HG03521 (cell line): ENCODE results near the gene RNF224.

ENCODE experiments used
- ATAC-seq: cut with Tn5 transposase; IDR thresholded peaks from one replicate; pipeline ENCODE4 v1.9.1; 2021; ENCODE audit warnings: mild to moderate bottlenecking, moderate library complexity; ENCODE audit not compliant: unreplicated experiment

RNF224 gene

GRCh38 chr9:137225699-137226331 lies 1.5 kb upstream of the RNF224 start:
- no peak for ATAC-seq

- ATAC-seq, result no peak
Measured at GRCh38 chr9:137226338-137227053, 806 bp upstream of the RNF224 start.

- ATAC-seq, result no peak
Measured at GRCh38 chr9:137227853-137228505, 677 bp downstream of the RNF224 start.

- ATAC-seq, result no peak
Measured at GRCh38 chr9:137228506-137228967, 1.2 kb downstream of the RNF224 start.

- ATAC-seq, result no peak
Measured at GRCh38 chr9:137228968-137229896, 1.9 kb downstream of the RNF224 start.

GRCh38 chr9:137229903-137230704 lies 2.8 kb downstream of the RNF224 start:
- no peak for ATAC-seq

- no peak for ATAC-seq
Measured at GRCh38 chr9:137230705-137231371, 3.5 kb downstream of the RNF224 start, which contains the start of gene SLC34A3. Gene SLC34A3 (plus strand): TSS chr9:137230901. CDS start chr9:137231703, 802 bp downstream.

GRCh38 chr9:137231372-137232039 lies 4.2 kb downstream of the RNF224 start:
- no peak for ATAC-seq

GRCh38 chr9:137232101-137232500 lies 4.8 kb downstream of the RNF224 start:
- ATAC-seq, result no peak

GRCh38 chr9:137232510-137232909 lies 5.2 kb downstream of the RNF224 start:
- no peak for ATAC-seq

GRCh38 chr9:137233143-137233980 lies 6.1 kb downstream of the RNF224 start:
- no peak for ATAC-seq

- no peak for ATAC-seq
Measured at GRCh38 chr9:137234055-137234697, 6.9 kb downstream of the RNF224 start.

GRCh38 chr9:137234758-137235423 lies 7.6 kb downstream of the RNF224 start:
- ATAC-seq, result no peak

- no peak for ATAC-seq
Measured at GRCh38 chr9:137235424-137236237, 8.3 kb downstream of the RNF224 start.

GRCh38 chr9:137236238-137236935 lies 9.1 kb downstream of the RNF224 start:
- ATAC-seq, result no peak
